HEK293T (cell line): Measurements from ENCODE around the gene IFNK.

Experiments used
- SUZ12 ChIP-seq: fragments of 450-650 bp; IDR thresholded peaks from 2 replicates; pipeline ENCODE4 v1.6.1; 2016; ENCODE audit warnings: mild to moderate bottlenecking
- ZNF384 ChIP-seq: fragments of 450-650 bp; IDR thresholded peaks from 2 replicates; pipeline ENCODE4 v1.6.1; 2016

DNA sequence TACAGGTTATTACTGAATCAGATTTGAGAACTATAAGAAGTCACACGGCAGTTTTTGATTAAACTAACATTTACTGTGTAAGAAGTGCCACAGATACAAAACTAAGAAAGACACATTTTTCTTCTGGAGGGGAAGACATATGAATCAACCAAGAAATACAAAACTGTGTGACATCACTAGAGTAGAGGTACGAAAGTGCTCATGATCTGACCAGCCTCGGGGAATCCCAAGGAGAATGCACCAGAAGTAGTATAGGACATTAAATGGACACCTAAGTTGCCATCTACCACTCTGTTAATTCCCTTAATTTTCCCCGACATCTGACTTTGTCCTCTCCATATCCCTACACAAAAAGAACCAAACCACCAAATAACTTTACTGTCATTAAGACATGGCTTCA, 5.3 kb upstream of the IFNK start:
- TF ChIP-seq SUZ12 (no peak), ZNF384 (no peak)
